ENCODE data around the gene PSME2.

The PSME2 gene

DNA sequence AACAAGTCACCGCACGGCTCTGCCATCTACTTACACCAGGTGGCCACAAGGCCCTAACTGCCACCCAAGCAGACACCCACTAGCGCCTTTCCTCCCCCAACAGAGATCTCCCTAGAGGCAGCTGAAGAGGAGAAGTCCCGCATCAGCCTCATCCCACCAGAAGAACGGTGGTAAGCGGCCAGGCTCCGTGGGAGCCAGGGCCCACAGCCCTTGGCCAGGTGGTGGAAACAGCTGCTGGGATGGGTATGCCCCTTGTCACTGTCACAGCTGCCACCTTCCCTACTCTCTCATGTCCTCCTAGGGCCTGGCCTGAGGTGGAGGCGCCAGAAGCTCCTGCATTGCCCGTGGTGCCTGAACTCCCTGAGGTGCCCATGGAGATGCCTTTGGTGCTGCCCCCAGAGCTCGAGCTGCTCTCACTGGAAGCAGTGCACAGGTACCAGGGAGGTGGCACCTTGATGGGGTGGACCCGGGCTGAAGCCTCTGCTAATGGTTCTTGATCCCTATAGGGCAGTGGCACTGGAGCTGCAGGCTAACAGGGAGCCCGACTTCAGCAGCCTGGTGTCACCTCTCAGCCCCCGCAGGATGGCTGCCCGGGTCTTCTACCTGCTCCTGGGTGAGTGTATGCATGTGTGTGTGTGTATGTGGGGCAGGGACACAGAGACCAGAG is 33.0 kb upstream of the PSME2 start:
- DNase-seq: no peak

- DNase-seq: no peak
Measured at GRCh38 chr14:24178399-24179178, 32.2 kb upstream of the PSME2 start.

DNA sequence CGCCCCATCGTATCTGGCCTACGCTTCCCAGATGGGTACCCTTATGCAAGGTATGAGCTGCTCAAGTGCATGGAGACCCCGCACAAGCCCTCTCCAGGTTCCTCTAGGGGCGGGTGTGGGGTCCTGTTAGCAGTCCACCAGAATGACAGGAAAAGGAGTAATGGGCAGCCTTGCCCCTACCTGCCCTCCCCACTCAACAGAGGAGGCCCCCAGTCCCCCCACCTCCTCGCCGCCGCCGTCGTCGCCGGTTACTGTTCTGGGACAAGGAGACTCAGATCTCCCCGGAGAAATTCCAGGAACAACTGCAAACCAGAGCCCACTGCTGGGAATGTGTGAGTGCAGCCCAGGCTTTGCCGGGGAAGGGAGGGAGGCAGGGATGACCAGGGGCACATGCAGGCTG is 31.5 kb upstream of the PSME2 start:
- no peak for DNase-seq

GRCh38 chr14:24177041-24177825 is 30.8 kb upstream of the PSME2 start:
- no peak for DNase-seq

GRCh38 chr14:24176599-24176998 is 30.2 kb upstream of the PSME2 start:
- no peak for DNase-seq

- DNase-seq: no peak
Measured at GRCh38 chr14:24172871-24173281, 26.5 kb upstream of the PSME2 start.

DNA sequence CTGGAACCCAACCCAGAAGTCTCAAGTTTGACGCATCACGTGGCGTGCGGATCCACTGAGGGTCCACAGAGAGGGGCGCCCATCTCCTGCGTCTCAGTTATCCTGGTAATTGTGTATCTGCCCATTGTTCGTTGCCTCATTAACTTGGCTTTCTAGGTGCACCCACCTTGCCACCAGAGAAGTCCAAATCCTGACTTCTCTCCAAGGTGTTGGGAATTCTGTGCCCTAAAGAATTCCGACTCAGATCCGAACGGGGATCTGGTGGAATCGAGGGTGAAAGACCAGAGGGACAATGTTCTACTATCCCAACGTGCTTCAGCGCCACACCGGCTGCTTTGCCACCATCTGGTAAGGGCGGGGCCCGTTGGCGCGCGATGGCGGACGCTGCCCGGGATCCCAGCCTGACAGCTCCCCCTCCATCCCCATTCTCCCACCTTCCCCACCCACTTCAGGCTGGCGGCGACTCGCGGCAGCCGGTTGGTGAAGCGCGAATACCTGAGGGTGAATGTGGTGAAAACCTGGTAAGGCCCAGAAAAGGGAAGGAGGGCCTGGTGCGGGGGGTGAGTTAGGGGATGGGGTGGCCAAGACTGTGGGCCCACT is 26.0 kb upstream of the PSME2 start:
- no peak for DNase-seq

DNA sequence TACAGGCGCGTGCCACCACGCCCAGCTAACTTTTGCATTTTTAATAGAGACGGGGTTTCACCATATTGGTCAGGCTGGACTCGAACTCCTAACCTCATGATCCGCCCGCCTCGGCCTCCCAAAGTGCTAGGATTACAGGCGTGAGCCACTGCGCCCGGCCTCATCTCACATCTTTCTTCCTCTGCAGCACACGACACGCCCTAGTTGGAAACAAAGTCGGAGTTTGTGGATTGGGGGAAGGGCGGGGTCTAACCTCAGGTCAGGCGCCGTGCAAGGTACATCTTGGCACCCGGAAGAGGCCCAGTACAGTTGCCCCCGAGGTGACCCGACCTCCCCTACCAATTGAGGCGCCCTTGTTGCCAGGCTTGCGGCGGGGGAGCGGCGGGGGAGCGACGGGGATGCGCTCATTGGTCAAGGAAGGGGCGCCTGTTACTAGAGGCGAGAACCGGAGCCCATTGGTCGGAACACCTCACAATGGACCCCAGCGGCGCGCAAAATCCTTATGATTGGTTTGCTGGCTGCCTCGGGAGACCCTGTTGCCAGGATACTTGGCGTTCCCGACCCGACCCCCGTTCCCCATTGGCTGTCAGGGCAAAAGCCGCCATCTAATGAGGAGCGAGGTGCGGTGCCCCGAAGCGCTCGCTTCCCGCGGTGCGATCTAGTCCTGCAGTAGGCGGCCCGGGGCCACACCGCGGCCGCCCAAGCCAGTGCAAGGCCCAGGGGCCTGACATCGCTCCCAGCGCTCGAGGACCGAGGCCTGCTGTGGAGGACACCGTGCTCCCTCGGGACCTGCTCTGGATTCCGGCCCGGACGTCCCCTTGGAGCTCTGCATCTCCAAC is 25.2 kb upstream of the PSME2 start, which contains the start of gene REC8:
Gene REC8 (plus strand): TSS at position 659 of the 839 bp plus-strand sequence. CDS start 473 bp downstream, outside the sequence.
- peak; percentile 51 for DNase-seq

DNA sequence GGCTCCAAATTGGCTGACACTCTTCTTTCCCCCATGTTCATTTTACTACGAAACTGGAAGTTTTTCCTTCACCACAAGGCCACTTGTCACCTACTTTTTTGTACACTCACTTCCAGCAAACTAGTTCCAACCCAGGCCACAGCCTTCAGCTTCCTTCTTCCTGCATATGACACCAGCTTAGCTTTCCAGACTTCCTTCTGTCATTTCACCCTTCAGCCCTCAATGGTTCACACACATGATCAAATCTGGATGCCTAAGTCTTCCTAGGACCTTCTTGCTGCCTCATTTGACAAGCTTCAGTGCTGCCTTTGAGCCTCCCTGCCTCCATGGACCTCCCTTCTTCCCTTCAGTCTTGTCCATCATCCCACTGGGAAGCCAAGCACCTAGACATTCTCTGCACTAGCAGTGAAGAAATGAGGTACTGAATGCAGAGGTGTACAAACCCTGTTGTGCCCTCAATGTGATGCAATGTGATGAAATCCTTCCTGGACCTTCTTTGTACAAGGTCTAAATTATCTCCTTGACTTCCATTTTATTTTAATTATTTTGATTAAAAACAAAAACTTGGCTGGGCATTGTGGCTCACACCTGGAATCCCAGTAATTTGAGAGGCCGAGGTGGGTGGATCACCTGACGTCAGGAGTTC is 21.2 kb upstream of the PSME2 start:
- no peak for DNase-seq

DNA sequence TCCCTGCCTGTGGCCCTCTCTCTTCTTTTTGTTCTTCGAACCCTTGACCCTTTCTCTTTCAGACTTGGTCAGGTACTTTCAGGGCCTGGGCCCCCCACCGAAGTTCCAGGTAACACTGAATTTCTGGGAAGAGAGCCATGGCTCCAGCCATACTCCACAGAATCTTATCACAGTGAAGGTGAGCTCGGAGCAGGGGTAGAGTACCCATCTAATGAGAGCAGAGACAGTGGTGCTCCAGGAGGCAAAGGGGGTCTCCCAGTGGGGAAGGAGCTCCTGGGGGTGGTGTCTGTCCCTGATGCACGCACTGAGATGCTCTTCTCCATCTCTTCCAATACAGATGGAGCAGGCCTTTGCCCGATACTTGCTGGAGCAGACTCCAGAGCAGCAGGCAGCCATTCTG is 19.4 kb upstream of the PSME2 start:
- DNase-seq: no peak

- no peak for DNase-seq
Measured at GRCh38 chr14:24164518-24164991, 18.1 kb upstream of the PSME2 start.

- no peak for DNase-seq
Measured at GRCh38 chr14:24162093-24162492, 15.7 kb upstream of the PSME2 start.

GRCh38 chr14:24160850-24161804 is 14.7 kb upstream of the PSME2 start, which contains the start of gene IRF9:
Gene IRF9, plus strand, starts transcription at chr14:24161265. Its CDS starts 880 bp downstream, at chr14:24162145.
- peak; percentile 99 for DNase-seq

GRCh38 chr14:24160499-24160849 is 14.1 kb upstream of the PSME2 start:
- DNase-seq: no peak

DNA sequence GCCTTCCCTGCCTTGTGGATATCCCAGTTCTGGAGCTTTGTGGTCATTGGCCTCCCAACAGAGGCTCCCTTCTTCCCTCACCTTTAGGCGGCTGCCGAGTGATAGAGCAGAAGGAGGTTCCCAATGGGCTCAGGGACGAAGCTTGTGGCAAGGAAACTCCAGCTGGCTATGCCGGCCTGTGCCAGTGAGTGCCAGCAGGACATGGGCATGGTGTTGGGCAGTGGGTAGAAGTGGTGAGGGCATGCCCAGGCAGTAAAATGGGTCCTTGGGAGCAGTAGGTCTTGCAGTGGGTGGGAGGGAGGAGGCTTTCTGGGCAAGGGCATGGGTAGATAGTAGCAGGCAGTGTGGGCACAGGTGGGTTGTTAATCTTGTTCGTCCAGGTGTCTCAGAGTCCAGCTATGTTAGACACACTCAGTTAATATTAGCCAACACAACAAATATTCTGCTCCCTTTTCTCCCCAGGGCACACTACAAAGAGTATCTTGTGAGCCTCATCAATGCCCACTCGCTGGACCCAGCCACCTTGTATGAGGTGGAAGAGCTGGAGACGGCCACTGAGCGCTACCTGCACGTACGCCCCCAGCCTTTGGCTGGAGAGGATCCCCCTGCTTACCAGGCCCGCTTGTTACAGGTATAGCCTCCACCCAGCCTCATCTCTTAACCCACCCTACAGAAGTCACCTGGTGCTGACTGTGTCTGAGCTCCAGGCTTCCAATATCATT is 13.5 kb upstream of the PSME2 start:
- DNase-seq: no peak

GRCh38 chr14:24157331-24157730 is 10.9 kb upstream of the PSME2 start:
- DNase-seq: no peak

DNA sequence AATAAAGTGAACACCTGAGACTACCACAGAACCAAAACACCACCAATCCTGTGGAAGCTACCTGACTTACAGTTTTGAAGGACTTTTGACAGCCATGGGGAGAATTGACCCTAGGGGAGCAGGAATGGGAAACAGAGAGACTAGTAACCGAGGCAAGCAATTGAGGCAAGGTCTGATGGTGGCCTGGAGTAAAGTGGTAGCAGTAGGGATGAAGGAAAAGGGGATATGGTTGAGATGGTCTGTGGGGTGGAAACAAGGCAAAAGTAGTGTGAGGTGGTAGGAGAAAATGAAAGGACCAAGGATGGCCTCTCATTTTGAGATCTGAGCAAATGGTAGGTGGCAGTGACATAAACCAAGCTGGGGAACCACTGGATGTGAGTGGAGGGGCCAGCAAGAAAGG is 10.4 kb upstream of the PSME2 start:
- no peak for DNase-seq

DNA sequence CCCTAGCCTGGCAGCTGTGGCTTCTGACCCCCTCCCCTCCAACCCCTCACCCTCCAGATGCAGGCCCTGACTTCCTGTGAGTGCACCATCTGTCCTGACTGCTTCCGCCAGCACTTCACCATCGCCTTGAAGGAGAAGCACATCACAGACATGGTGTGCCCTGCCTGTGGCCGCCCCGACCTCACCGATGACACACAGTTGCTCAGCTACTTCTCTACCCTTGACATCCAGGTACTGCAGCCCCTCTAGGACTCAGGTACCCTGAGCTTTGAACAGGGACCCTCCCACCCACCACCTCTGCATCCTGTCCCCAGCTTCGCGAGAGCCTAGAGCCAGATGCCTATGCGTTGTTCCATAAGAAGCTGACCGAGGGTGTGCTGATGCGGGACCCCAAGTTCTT is 8.7 kb upstream of the PSME2 start:
- DNase-seq: no peak

DNA sequence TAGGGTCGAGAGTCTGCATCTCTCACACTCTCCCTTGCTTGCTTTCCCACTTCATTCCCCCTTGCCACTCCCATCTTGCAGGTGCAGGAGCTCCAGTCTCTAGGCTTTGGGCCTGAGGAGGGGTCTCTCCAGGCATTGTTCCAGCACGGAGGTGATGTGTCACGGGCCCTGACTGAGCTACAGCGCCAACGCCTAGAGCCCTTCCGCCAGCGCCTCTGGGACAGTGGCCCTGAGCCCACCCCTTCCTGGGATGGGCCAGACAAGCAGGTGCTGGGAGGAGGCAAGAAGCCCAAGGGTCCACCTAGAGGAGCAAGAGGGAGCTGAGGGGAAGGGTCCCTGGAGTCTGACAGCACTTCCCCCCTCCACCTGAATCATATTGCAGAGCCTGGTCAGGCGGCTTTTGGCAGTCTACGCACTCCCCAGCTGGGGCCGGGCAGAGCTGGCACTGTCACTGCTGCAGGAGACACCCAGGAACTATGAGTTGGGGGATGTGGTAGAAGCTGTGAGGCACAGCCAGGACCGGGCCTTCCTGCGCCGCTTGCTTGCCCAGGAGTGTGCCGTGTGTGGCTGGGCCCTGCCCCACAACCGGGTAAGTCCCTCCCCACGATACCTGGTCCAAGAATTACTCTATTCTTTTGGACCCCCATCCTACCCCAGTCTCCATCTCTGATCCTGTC is 5.1 kb upstream of the PSME2 start:
- DNase-seq: no peak
